GM19324 (cell line): Measurements from ENCODE around the gene ANKS1A.

Experiments used
- ATAC-seq: cut with Tn5 transposase; IDR thresholded peaks from one replicate; pipeline ENCODE4 v1.9.1; 2021; ENCODE audit warnings: mild to moderate bottlenecking, moderate library complexity; ENCODE audit not compliant: unreplicated experiment, low FRiP score

Gene ANKS1A

DNA sequence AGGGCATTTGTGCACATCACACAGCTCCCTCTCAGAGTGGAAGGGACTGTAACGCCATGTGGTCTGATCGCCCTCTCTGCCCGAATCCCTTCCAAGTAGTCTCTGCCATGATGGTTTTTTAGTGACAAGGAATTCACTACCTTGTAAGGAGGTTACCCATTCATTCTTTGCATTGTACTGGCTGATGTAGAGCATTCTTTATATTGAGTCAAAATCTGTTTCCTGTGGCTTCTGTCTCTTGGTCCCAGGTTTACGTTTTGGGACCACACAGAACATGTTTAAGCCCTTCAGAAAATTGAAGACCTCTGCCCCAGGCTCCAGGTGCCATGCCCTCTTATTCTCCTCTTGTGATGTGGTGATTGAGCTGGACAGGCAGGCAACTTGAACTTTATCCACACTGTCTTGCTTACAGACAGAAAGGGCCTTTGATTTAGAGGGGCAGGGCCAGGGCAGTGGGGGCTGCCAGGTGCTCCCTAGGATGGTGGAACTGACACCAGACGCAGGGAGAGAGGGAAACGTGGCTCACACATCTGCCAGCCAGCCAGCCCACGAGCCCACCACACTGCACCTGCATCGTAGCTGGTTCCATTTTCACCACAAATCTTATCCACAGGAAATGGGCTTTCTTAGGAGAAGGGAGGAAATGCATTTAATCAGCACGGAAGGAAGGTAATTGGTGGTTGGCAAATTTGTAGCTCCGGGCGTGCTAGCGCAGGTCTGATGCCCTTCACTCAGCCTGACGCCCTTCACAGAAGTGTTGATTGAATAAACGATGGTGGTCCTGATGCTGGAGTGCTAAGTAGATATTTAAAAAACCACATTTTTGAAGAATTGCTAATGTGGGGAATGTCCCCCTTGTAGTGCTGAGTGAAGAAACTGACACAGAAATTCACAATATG lies 173.9 kb downstream of the ANKS1A start:
- no peak for ATAC-seq

DNA sequence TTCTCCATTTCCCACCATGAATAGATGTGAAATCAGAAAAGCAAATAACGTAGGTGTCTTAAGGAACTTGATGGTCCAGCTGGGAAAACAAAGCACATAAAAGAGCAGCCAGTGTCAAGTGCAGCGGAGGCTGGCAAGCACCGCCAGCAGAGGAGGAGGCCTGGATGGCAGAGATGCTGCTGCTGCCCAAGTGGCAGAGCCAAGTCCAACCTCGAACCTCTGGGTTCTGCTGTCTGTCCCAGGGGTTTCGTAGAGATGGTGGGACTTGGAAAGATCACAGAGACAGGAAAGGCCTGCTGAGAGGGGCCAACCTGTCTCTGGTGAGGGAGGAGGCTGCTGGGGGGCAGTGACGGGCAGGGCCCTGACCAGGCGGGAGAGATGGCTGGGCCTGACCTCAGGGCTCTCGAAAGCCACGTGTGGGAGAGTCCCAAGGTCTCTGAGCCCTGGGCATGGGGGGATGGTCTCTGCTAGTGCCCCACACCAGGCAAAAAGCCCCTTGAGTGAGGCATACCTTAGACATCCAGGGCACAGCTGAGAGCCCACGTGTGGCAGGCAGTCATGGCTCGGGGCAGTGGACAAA lies 174.7 kb downstream of the ANKS1A start:
- no peak for ATAC-seq

DNA sequence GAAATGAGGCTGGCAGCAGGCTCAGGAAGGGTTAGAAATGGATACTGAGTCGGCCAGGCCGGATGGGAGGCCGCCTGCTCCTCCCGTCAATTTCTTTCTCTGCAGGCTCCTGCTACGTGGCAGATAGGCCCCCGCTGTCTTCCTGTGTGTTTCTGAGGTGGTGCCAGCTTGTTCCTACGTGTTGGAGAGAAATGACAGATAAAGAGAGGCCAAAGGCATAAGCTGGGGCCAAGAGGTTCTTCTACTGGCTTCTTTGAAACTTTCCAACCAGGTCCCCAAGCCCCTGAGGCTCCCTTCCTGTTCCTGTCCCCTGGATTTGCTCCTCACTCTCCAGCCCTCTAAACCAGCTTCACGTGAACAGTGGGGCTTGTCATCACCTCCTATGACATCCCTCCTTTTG lies 175.2 kb downstream of the ANKS1A start:
- ATAC-seq, result no peak

DNA sequence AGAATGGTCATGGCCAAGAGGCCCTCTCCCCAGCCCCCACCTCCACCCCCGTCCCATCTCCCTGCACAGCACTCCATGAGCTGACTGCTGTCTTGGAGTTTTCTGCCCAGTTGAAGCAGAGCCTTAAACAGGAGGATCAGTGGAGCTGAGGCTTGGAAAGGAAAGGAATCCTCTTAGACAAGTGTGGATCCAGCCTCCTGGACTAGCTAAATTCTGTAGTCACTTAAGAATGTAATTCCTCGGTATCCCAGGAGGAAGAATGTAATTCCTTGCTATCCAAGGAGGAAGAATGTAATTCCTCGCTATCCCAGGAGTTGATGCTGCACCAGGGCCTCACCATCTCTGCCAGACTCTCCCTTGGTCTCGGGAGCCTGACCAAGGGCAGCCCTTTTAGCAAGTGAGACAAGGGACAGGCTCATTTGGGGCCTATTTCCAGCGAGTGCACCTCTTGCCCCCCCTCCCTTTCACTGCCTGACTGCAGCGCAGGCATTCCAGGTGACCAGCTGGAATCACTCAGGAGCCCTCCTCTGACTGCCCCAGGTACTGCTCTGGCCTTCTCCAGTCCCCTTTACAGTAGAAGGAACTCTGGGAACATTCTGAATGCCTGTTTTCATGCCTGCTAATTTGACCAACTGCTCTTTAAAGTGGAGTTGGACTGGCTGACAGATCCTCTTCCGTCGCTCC lies 175.8 kb downstream of the ANKS1A start:
- no peak for ATAC-seq

DNA sequence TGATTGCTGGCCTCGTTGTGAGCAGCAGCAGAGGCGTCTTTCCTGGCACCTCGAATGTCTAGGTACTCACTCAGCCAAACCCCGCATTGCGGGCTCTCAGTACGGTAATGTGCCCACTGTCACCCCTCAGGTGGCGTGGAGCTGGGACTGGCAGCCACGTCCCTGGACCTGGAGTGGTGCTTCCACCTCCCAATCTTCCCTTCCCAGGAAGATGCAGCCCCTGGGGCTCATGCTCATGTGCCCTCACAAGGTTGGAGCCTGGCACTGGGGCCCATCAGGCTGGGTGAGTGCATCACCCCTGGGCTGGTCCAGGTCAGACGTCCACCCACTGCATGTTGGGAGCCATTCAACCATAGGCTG lies 176.4 kb downstream of the ANKS1A start:
- ATAC-seq, result no peak

DNA sequence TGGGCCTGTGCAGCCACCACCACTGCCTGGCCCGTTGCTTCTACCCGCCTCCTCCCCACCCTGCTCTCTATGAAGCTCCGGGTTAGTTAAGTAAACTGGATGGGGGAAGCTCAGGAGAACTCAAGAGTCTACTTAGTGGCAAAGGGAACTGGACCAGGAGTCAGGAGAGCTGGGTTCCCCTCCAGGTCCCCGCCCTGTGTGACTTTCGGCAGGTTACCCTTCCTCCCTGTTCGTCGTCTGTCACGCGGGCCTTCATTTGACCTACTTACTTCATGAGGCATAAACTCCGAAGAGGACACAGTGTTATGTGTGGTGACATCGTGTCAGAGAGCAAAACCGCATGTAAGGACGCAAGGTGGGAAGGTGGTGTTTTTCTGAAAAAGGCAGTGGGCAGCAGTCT lies 176.8 kb downstream of the ANKS1A start:
- ATAC-seq, result no peak

DNA sequence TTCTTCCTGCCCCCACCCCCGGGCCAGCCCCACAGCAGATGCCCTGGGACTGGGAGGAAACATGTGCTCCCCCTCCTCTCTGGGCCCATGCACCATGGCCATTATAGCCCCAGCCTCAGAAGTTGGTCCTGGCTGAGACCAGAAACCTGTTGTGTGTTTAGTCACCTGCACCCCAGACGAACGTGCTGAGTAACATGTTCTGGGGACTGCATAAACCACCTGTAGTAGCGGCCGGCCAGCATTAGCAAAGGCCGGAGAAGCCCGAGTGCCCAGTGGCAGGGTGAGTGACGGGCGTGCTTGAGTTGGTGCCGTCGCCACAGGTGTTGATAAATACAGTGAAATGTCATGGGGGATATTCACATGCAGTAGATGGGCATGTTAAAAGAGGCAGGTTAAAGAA lies 178.2 kb downstream of the ANKS1A start:
- ATAC-seq, result no peak

DNA sequence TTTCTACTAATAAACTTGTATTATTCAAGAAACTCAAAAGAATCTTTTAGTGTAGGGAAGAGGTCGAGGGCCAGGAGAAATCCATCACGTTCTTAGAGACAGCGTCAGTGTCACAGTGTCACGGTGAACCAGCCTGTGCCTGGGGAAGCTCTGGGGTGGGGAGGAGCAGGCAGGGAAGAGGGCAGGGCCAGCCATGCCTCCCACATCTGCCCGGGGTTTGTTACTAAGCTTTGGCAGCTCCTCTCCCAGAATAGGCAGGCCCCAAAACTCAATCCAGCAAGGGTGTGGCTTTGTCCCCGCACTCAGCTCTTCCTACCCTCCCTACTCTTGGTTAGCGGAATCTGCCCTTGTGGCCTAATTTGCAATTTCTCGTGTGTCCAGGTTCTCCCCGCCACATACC lies 179.2 kb downstream of the ANKS1A start:
- ATAC-seq, result no peak

DNA sequence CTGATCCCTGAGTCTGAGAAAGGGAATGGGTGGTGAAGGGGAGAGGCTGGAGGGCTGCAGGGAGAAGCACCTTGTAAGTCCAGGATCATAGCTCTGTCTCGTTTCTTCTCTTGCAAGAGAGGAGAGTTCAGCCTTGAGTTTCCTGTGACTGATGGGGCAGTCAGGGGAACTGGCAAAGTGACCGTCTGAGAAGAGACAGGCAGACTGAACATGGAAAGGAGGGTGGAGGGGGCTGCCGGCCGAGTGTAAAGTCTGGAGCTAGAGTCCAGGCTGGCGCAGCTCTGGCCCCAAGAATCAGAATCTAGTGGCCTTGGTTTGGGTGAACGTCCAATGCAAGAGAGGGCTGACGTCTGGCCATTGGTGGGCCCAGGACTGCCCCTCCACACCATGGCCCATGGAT lies 179.6 kb downstream of the ANKS1A start:
- ATAC-seq, result no peak

DNA sequence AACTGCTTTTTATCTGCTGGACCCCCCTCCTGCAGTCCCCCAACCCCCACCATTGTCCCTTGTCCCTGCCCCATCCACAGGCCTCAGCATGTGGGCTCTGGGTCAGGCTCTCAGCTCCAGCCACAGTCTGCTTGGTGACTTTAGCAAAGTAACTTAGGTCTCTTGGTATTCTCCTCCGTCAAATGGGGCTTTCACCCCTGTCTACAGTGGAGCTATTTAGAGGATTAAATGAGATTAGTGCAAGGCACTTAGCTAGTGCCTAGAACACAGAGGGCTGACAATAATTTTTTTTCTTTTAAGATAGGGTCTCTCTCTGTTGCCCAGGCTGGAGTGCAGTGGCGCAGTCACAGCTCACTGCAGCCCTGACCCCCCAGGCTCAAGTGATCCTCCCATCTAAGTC lies 180.2 kb downstream of the ANKS1A start:
- no peak for ATAC-seq

DNA sequence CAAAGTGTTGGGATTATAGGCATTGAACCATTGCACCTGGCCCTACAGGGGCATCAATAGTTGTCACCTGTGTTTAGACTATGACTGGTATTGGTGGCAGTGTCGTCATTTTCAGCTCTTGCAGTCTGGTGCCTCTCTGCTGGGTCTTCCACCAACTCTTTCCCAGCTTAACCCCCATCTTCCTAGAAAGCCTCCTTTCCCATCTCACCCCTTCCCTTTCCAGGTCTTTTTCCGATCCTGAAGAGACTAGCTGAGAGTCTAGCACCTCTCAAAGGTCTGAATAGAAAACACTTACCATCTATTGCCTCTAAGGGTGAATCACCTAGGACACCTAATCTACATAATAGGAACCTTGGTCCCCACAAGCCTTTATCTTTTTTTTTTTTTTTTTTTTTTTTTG lies 181.1 kb downstream of the ANKS1A start:
- no peak for ATAC-seq

DNA sequence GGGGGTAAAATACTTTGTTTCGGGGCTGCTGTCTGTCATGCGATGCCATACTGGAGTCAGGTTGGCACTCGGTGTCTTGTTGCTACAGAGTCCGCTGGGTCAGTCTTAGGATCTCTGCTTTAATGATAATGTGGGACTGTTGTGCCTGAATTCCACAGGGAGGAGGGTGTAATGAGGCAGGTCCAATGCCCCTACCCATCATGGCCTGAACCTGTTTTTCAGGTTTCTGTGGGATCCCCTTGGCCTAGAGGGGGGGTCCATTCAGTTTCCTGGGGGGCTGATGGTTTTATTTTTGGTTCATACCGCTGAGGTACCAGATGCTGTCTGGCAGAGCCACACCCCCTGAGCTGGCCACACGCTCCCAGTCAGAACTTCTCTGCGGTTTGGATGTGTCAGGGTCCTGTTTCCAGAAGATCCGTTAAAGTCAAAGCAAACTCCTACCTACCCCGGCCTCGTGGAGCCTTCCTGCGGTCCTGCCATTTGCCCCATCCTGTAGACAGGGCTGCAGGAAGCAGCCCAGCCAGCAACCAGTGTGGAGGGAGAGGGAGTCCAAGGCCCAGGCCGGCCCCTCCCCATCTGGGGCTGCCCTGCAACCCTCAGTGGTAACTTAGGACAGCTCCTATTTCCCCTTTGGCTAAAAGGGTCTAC lies 182.4 kb downstream of the ANKS1A start:
- ATAC-seq, result no peak

DNA sequence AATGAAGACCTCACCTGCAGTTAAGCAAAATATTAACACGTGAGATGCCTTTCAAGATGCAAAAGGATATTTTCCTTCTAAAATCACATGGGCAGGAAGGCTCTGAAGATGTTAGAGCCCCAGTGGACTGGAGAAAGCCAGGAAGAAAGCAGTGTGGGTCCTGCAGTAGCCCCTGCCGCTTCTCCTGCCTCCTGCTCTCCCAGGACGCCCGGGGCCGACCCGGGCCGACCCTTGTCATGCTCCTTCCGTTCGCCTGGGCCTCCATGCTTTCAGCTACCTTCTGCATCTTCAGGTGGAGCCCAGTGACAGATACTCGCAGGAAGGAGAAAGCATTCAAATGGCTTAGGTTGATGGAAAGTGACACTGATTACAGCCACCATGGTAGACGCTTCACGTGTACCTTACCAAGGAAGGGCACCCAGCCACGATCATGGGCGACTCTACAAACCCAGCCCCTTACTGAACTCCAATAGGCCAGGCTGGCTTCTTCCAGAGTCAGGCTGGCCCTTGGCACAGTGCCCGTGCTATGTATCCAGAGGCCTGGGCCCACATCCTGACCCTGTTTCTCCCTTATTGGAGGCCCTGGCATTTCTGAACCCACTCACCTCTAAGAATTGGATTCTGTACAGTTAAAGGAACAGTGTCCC lies 183.1 kb downstream of the ANKS1A start:
- no peak for ATAC-seq

DNA sequence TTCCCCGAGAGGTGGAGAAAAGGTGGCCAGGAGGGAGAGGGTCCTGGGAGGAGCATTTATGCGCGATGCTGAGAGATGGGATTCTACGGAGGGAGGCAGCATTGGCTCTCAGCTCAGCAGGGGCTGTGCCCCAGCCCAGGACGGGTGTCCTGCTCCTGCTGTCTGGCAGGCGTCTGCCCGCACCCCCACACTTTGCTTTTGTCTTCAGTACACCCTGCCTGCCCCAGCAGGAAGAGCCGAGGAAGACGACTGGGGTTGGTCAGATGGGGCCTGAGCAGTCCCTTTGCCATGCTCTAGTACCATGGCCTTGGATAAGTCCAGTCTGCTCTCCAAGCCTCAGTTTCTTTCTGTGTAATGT lies 183.6 kb downstream of the ANKS1A start:
- ATAC-seq, result no peak

DNA sequence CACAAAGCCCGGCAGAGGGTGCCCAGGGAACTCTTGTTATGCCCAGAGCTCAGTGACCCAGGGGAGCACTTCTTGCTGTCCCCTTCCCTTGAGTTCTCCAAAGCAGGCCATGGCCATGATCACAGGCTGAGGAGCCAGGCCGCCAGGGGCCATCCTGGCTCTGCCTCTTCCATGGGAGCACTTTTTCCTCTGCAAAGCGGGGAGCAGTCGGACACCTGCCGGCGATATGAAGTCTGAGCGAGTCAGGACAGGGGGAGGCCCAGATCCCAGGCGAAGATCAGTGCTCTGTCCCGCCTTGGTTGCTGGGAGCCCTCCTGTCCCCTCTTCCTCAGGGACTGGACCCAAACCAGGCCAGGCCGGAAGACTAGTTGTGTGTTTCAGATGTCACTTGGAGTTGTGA lies 184.2 kb downstream of the ANKS1A start:
- ATAC-seq, result no peak

DNA sequence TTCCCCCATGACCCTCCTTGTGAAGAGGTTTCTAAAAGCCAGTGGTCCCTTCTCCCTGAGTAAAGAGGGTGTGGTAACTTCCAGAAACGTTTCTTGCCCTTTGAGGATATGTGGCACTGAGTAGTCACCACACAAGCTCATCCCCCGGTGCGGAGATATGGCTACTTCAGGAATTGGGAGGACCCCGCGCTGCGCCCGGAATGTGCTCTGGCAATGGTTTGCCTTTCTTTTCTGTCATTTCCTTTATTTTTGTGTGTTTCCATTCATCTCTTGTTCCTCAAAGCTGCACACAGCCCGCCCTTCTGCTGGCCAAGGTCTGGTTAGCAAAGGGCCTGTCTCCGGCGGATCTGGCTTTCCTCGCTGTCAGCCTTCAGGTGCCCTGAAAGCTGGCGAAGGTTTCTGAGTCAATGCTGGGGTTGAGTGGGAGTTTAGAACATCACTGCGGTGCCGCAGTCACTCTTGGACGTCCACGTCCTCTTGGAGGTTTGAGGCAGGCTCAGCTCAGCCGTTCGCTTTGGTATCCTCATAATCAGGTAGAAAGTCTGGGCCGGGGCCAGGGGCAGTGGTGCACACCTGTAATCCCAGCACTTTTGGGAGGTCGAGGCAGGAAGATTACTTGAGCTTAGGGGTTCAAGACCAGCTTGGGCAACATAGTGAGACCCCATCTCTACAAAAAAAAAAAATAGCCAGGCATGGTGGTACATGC lies 184.9 kb downstream of the ANKS1A start:
- no peak for ATAC-seq

DNA sequence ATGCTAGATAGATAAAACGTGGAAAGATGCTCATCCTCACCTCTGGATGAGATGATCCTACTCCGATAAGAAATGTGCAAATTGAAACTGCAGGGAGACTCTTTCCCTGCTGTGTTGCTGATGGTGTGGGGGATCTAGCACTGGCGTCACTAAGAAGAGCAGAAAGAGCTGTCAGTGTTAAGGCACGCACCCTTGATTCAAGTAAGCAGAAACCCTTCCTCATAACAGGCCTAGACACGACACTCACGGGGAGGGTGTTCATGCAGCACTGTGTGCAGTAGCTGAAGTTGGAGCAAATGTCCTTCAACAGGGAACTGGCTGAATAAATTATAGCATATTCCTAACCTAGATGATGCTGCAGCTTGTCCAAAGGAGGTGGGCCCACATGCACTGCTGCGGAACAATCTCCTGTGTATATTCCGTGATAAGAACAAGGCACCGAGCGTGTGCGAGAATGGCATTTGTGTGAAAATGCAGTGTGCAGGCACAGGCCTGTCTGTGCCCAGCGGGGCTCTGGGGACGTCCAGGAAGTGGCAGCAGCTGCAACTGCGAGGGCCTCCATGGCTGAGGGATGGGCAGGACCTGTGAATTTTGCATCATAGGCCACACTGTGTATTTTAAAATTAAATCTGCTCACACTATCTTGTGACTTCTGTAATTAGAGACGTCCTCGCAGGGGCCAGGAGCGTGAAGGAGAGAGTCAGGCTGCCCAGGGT lies 188.1 kb downstream of the ANKS1A start:
- no peak for ATAC-seq

DNA sequence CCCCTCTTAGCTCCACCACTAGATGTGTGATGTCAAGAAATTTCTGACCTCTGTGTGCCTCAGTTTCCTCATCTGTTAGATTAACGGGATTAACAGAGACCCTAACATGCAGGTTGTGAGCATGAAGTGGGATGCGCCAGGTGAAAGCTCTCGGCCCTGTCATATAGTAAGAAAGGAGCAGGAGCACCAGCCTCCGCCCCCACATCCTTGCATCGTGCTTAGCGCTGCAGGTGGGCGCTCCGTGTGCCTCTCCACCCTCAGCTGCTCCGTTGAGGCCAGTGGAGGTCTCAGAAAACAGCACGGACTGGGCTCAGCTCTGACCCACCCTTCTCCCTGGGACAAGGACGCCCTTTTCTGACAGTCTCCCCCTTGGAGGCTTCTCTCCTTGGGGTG lies 188.7 kb downstream of the ANKS1A start:
- ATAC-seq, result no peak

DNA sequence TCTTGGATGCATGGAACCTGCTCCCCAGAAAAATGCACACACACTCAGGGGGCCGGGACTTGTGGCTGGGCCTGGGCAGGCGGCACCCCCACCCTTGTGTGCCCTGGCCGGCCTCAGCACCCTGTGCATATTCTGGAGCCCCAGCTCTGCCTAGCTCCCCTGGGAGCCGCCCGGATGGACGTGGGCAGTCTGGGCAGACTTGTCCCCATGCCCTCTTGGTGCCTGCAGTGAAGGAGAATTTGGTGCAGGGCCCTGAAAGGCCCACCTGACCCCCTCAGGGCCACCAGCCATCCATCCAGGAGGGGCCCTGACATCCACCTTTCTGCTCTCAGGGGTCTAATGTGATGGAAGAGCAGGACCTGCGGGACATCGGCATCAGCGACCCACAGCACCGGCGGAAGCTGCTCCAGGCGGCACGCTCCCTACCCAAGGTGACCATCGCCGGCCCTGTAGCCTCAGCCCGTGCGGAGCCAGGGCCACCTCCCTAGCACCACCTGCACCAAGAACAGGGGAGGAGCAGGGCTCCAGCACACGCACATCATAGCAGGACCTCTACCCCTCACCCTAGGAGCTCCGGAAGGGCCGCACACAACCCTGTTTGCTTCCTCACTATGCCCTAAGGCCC lies 189.3 kb downstream of the ANKS1A start:
- ATAC-seq, result no peak
